MM.1S (cell line): ENCODE results near the gene MACROD2.

ENCODE experiments used
- CTCF ChIP-seq: fragments of 300-600 bp; sonication (generic); IDR thresholded peaks from 2 replicates; pipeline ENCODE4 v1.5.1; 2016; ENCODE audit warnings: antibody characterized with exemption, low read length, mixed read lengths
- EZH2 ChIP-seq: fragments of 300-600 bp; sonication (generic); optimal IDR thresholded peaks from 2 replicates; pipeline ENCODE3; 2017; ENCODE audit warnings: low read depth, mild to moderate bottlenecking, antibody characterized with exemption, low read length, mixed read lengths
- EZH2phosphoT487 ChIP-seq: fragments of 300-600 bp; sonication (generic); IDR thresholded peaks from 2 replicates; pipeline ENCODE4 v1.6.1; 2018; ENCODE audit warnings: antibody characterized with exemption, low read length

- TF ChIP-seq CTCF (no peak), EZH2 (no peak), EZH2phosphoT487 (no peak)
These were observed 2023.6 kb downstream of the MACROD2 start for GRCh38 chr20:16018881-16019280.
